ENCODE results near the gene TSGA10IP.

TSGA10IP gene

DNA sequence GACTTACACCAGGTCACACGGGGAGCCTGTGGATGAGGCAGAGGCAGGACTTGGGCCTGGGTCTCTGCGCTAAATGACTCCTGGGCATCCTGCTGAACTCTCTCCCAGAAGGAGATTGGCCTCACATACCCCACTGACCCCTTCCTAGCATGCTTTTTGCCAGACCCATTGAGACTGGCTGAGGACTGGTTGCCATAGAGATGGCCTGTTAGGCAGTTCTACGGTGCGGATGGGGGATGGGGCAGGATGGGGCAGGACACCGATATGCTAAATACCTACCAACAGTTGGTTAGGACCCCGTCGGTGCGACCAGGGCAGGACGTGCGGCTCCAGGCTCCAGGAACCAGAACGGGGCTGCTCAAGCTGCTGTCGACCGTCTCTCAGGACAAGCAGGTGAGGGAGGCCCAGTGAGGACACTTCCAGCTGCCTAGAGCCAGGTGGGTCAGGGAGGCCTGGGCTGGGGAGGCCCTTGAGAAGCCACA lies at the start of gene TSGA10IP:
TSS of gene TSGA10IP (plus strand) at position 51 of the 482 bp plus-strand sequence. CDS start at position 247, 196 bp downstream.
- no peak for DNase-seq

DNA sequence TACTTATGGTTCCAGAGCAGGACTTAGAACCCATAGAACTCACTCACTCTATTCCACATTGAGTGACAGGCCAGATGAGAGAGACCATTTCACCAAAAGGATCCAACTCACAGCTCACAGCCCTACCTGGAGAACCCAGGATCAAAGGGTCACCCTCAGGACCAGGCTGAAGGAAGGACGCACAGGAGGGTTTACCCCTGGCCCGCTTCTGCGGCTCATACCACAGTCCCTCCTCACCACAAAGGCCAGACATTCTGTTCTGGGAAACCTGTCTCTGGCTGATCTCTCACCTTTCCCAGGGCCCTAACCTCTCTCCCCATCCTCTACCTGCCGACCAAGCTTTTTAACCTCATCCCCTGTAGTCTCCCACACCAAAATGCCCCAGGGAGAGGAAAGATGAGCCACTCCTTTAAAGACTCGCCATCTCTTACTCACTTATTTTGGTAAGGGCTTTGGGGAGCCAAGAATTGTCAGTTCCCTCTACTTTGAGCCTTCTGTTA lies 49.7 kb upstream of the TSGA10IP start:
- no peak for DNase-seq

DNA sequence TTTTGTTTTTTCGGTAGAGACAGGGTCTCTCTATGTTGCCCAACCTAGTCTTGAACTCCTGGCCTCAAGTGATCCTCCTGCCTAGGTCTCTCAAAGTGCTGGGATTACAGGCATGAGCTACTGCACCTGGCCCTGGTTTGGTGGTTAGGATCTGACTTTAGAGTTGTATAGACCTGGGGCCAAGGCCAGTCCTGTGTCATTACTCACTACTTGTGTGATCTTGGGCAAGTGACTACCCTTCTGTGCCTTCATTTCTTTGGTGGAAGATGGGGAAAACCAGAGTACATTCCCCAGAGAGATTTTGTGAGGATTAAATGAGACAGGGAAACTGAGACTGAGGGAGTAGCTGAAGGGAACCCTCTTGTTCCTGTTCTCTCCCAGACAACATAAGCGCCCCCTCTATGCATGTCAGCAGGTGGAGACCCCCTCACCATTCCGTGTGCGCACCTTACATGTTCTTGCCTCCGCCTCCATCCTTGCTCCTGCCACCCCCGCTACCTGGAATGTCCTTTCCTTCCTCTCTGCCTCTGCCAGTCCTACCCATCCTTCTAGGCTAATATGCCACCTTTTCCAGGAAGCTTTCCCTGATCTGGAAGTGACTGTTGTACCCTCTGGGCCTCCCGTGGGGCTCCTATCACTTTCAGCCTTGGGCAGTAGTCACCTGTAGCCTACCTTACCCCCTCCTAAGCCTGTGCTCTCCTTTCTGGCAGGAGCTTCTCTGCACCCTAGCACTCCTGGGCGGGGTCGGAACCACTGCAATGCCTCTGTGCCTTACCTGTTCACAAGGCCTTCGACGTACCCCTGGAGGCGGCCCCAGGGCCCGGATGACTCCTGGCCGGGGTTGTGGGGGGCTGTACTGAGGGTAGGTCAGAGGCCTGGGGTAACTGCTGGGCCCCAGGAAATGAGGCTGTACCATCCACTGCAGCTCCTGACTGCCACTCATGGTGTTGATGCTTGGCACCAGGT lies 49.0 kb upstream of the TSGA10IP start:
- DNase-seq: no peak

DNA sequence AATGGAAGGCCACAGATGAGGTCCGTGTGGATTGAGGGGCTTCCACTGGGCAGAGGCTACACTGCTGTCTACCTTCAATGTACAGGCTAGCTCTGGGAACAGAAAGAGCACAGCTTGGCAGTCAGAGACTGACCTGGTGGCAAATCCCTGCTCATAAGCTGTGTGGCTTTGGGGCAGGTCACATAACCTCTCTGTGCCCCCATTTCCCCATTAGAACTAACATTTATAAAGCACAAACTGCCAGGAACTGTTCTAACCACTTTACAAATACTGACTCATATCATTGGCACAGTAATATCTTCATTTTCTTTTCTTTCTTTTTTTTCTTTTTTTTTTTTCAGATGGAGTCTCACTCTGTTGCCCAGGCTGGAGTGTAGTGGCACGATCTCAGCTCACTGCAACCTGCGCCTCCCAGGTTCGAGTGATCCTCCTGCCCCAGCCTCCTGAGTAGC lies 48.2 kb upstream of the TSGA10IP start:
- no peak for DNase-seq

DNA sequence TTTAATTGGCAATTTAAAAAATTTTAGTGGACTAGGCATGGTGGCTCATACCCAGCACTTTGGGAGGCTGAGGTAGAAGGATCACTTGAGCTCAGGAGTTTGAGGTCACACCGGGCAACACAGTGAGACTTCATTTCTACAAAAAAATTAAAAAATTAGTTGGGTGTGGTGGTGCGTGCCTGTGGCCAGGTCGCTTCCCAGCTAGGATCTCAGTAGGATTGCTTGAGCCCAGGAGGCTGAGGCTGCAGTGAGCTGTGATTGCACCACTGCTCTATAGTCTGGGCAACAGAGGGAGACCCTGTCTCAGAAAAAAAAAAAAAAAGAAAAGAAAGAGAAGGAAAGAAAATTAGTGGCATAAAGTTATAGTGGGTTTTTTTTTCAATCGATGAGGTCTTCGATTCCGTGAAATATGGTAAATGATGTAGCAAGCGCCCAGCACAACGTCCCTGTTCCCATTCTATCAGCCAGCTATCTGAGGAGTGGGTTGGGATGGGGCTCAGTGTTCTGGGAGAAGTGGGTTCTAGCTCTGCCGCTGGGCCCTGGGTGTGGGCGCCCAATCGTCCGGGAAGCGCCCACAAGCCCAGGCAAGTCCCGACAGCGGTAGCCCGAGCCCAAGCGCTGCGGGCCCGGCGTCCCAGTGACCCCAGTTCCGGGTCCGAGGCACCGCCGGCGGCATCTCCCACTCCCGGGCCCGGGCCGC lies 46.5 kb upstream of the TSGA10IP start:
- no peak for DNase-seq

DNA sequence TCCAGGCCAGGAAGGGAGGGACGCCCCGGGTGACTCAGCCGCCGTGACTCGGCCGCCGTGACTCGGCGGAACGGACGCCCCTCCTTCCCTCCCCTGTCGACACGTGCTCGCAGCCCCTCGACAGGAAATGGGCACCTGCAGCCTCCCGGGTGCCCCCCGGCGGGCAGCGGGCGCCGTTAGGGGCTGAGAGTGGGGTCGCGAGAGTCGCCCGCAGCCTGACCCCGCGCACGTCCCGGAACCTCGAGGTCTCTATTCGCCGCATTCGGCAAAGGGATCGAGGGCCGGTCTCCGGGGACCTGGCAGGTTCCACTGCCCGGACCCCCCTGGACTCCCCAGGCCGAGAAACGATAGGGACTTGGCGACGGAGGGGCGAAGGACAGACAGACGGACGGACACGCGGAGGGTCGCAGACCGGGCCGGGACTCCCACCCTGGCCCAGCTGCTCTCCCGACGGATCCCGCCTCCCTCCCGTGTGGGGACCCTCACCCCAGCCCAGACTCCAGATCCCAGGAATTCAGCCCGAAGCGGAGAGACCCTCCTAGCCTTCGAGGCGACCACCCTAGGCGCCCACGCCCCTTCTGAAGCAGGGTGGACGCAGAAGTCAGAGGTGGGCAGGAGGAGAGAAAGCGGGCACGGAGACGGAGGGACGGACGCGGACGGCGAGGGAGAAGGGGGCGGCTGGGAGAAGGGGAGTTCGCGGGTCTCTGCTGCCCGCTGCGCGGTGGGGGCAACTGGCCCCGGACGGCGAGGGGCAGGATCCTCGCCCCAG lies 45.7 kb upstream of the TSGA10IP start:
- DNase-seq: peak; percentile 60 to 73

DNA sequence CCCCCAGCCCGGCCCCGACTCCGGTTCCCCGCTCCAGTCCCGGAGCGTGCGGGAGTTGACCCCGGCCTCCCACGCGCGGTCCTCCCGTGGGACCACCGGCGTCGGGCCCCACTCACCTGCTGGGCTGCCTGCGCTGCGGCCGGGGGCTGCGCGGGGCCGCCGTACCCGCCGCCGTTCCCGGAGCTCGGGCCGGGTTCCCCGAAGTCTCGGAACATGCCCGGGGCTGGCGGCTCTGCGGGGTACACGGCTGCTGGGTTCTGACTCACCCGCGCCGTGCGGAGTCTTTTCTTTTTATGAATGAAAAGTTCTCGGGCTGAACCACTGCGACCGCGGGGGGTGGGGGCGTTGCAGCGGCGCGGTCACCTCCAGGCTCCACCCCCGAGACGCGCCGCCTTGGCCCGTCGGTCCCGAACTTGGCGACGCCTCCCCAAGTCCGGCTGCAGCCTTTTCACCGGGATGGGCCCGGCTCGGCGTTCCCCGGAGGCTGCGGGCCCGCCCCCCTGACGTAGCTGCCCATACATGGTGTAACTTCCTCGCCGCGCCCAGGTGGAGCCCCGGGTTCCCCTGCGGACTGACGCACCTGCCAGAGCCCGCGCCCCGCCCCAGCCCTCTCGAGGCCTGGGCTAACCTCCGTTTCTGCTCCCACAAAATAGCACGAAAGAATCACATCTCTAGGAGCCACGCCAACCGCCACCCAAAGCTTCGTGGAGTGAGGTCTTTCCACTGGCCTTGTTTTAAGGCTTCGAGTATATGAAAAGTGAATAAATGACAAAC lies 45.0 kb upstream of the TSGA10IP start, which contains the start of gene FOSL1:
TSS of gene FOSL1 (minus strand) at position 264 of the 774 bp plus-strand sequence. CDS start at position 215, 49 bp downstream.
- peak; percentile 92 to 97 for DNase-seq

DNA sequence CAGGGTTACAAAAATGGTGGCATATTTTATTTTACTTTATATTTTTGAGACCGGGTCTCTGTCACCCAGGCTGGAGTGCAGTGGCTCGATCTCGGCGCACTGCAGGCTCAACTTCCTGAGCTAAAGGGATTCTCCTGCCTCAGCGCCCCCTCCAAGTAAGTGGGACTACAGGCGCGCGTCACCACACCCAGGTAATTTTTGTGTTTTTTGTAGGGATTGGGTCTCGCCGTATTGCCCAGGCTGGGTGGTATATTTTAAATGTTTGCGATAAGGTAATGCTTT lies 44.4 kb upstream of the TSGA10IP start:
- DNase-seq: no peak

DNA sequence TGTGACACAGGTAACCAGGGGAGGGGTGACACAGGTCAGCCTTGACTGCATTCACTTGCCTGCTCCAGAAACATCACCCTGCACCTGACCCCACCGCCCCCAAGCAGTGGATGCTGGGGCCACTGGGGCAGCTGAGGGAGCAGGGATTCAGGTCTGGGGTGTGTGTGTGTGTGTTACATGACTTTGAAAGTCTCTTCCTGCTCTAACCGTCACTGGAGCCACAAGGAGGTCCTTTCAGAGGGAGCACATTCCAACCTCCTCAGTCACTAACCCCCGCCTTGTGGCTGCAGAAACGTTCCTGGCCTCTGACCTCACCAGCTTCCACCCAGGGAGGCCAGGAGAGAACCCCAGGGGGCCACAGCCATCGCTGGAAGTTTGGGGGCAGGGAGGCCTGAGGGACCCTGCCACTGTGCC lies 42.2 kb upstream of the TSGA10IP start:
- no peak for DNase-seq

DNA sequence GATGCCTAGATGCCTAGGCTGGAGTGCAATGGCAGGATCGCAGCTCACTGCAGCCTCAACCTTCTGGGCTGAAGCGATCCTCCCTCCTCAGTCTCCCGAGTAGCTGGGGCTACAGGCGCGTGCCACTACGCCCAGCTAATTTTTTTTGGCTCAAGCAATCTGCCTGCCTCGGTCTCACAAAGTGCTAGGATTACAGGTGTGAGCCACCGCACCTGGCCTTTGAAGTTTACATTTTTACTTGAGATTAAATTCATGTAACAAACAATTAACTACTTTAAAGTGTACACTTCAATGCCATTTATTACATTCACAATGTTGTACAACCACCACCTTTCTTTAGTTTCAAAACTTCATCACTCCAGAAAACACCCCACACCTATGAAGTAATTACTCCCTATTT lies 41.6 kb upstream of the TSGA10IP start:
- DNase-seq: no peak

DNA sequence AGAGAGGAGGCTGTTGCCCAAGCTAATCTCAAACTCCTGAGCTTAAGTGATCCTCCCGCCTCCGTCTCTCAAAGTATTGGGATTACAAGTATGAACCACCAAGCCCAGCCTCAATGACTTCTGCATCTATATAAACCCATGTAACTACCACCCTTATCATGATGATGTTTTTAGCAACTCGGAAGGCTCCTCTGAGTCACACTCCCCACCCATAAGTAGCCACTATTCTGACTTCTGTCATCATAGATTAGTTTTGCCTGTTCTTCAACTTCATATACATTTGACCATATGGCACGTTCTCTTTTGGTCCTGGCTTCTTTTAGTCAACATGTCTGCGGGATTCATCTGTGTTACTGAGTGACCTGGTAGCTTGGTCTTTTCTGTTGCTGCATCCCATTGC lies 38.7 kb upstream of the TSGA10IP start:
- no peak for DNase-seq

DNA sequence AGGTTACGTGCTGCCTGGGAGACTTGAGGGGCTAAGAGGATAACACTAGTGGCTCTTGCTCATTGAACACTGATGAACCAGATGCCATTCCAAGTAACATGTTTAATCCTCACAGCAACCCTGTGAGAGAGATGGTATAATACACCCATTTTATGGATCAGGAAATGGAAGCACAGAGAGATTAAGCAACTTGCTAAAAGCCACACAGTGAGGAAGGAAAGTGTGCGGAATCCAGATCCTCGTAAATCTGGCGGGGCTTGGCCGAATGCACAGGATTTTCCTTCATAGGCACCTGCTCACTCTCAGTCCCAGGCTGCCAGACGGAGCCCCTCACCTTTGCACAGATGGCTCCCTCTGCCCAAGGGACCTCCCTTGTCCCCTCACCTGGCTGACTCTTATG lies 37.4 kb upstream of the TSGA10IP start:
- no peak for DNase-seq

DNA sequence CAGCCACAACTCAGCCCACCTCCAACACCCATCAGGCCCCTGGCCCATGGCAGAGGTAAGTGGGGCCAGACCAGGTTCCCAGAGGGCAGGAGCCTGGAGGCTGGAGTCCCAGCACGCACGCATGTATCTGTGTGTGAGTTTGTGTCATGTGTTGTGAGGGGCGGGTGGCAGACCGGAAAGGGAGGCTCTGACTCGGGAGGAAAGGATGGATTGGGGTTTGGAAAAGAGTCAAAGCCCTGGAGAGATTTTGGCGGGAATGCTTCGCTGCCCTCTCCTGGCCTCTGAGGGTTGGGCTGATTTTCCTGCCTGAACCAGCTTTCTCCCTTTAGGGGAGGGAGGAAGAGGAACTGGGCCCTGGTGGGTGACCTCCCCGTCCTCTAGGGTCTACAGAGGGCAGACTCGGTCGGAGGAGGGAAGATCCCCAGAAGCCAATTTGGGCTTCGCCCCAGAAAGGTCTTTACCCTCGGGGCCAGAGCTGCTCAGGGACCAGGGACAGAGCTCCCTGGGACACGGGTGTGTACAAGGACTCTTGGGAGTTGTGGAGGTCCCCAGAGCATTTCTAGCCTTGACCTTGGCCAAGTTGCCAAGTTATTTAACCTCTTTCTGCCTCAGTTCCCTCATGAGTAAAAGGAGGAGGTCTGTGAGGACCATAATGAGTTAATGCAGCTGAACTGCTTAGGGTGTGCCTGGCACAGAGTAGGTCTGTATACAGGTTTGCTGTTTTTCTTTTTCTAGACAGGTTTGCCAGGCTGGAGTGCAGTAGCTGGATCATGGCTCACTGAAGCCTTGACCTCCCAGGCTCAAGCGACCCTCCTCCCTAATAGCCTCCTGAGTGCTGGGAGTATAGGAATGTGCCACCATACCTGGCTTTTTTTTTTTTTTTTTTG lies 33.4 kb upstream of the TSGA10IP start:
- no peak for DNase-seq

DNA sequence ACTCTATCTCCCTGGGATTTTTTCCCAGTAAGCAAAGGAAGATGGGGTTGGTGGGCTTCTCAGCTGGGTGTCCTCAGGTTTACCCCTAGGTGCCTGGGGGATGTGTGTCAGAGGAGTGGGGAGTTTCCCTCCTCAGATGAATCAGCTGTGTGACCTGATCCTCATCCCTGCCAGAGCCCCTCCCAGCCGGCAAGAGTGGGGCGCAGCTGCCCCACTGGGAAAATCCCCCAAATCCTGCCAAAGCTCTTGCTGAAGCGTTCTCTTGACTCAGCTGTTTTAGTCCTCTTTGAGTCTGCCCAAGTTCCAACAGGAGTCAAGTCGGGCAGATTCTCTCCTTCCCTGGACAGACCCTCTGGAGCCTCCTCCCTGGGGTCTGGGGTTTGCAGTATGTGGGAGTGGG lies 32.4 kb upstream of the TSGA10IP start:
- no peak for DNase-seq

DNA sequence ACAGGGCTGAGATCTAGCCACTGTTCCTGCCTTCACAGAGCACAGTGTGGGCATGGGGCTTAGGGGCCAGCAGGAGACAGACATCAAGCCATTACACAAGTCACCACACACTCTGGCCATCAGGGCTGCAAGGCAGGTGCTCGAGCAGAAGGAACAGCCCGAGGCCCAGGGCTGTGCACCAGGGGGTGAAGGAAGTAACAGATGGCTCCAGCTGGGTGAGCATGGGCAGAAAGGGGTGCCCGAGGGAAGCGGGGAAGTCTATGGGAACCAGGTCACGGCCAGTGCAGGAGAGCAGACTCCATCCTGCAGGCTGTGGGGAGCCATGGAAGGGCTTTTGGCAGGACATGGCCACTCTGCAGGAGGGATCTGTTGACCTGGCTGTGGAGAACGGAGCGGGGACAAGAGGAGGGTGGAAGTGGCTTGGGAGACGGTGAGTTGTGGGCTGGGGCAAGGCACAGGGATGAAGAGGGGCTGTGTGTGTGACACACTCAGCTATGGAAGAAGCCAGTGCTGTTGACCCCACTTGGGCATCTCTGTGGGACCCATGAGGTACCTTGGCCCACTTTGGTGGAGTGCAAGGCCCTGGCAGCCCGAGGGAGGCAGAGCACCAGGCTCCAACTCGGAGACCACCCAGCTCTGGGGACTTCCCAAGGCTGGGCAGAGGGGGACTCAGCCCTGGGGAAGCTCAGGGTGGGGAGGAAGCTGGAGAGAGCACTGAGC lies 30.0 kb upstream of the TSGA10IP start:
- no peak for DNase-seq

DNA sequence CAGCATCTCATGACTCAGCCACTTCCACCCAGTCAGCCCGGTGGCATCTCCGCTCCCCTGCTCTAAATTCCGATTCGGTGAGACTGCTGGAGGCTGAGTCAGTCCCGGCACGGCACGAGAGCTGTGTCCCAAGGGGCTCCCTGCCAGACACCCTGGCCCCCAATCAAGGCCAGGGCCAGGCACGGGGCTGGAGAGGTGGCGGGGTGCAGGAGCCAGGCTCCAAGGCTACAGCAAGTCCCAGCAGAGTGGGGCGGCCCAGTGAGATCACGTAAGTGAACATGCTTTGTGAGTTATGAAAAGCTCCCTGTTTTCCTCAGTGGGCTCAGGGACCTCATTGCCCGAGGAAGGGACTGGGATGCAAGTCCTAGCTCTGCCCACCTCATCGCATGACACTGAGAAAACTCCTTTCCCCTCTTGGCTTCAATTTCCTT lies 29.4 kb upstream of the TSGA10IP start:
- DNase-seq: no peak

DNA sequence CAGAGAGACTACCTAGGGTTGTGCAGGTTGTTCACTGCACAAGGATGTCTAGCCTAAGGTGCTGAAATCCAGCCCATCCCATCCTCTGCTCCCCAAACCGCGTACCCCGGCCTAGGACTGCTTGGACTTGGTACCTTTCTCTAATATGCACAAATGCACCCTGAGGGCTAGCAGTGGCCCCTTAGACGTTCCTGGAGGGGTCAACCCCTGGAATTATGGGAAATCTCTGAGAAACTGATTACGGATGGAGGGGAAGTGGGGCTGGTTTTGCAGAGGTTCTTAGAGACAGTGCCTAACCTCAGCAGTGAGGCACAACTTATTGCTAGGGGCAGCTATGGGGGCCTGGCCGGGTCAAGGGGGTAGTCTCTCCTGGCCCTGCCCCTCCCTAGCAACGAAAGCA lies 28.9 kb upstream of the TSGA10IP start:
- DNase-seq: no peak

DNA sequence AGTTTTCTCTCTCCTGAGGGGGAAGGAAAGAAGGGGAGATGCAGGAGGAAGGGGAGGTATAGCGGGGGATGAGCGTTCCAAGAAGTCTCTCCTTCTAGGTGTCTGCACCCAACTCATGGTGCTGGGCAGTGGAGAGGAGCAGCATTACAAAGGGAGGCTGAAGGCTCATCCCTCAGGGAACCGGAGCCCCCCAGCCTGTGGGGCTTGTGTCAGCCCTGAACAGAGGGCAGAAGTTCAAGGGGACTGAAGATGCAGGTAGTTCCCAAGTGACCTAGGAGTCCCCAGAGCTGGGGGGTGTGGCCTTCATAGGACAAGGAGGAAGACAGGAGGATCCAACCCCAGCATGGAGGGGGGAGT lies 28.2 kb upstream of the TSGA10IP start:
- DNase-seq: no peak

DNA sequence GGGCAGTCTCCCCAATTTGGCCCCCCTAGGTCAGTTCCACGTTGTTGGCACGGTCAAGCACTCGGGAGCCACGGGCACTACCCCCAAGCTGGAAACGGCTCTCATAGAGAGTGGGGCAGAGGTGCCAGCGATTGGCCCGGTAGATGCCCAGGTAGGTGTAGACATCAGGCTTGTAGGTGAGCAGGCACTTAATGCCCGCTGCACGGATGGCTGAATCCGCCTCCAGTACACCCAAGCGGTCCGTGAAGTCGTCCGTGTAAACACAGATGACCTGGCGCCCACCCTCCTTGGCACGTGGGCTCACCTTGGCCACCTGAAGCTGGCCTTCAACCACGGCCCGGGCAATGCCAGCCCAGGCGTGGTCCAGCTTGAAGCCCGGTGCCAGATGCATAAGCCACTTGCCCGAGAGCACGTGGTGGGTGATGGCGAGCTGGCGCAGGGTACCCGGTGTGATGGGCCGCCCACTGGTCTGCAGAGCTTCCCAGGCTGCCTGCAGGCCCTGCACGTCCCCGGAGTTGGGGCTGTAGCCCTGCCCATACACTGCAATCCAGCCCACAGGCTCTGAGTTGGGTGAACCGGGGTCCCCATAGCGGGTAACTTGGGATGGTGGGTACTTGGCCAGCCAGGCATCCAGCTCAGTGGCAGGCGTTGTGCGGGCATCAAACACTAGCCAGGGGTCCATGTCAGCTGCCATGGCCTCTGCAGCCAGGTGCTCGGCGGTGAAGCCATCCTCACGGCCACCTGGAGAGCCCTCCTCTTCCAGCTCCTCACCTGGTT lies 27.7 kb upstream of the TSGA10IP start:
- no peak for DNase-seq
